ENCODE results near the gene POR. TPM values are rescaled to one million over a fixed set of nuclear protein-coding genes. Genes with fewer than 3 reads are reported as not detected.
"Not testable (repeated sequence)": the region's sequence is repeated elsewhere in the genome, so short reads cannot be mapped to it uniquely, and the experiment has no call there.

The POR gene
- polyA plus RNA-seq, 3 donors: 59.6 to 250 (median 70.1) TPM

- H3K27ac ChIP-seq (ENCODE audit: low read depth, low read length): no peak overlapping the region
- WGBS, 3 donors: 92 to 95% (median 93%) methylated on average over 5 of the region's 5 CpGs
Observed at GRCh38 chr7:75909521-75910132, 5.3 kb upstream of the POR start.

- H3K27ac ChIP-seq (ENCODE audit: low read depth, low read length): not testable (repeated sequence)
- 57 to 74% (median 69%) methylated on average over 12 of the region's 12 CpGs for WGBS, 3 donors
Observed at GRCh38 chr7:75911186-75911585, 3.8 kb upstream of the POR start.

DNA sequence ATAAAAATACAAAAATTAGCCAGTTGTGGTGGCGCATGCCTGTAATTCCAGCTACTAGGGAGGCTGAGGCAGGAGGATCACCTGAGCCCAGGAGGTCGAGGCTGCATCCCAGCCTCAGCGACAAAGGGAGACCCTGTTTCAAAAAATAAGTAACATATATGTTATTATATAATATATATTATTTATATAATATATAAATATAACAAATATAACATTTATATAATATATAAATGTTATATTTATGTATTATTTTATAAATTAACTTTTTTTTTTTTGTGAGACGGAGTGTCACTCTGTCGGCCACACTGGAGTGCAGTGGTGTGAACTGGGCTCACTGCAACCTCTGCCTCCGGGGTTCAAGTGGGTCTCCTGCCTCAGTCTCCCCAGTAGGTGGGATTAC, 1.5 kb upstream of the POR start:
- 97 to 99% (median 98%) methylated on average over 6 of the region's 6 CpGs for WGBS, 3 donors
- H3K27ac ChIP-seq (ENCODE audit: low read depth, low read length): no peak overlapping the region

- 29 to 42% (median 35%) methylated on average over 18 of the region's 18 CpGs for WGBS, 3 donors
- H3K27ac ChIP-seq (ENCODE audit: low read depth, low read length): no peak overlapping the region
Observed at GRCh38 chr7:75914169-75914654, 743 bp upstream of the POR start.

- no peak overlapping the region for H3K27ac ChIP-seq (ENCODE audit: low read depth, low read length)
- 0 to 2% (median 0%) methylated on average over 32 of the region's 32 CpGs for WGBS, 3 donors
Observed at GRCh38 chr7:75915416-75916156, 631 bp downstream of the POR start.

GRCh38 chr7:75916259-75916658, 1.3 kb downstream of the POR start:
- WGBS, 3 donors: 59 to 66% (median 60%) methylated on average over 5 of the region's 5 CpGs
- no peak overlapping the region for H3K27ac ChIP-seq (ENCODE audit: low read depth, low read length)

GRCh38 chr7:75916685-75917634, 2.0 kb downstream of the POR start:
- WGBS, 3 donors: 82 to 89% (median 83%) methylated on average over 11 of the region's 11 CpGs
- no peak overlapping the region for H3K27ac ChIP-seq (ENCODE audit: low read depth, low read length)

DNA sequence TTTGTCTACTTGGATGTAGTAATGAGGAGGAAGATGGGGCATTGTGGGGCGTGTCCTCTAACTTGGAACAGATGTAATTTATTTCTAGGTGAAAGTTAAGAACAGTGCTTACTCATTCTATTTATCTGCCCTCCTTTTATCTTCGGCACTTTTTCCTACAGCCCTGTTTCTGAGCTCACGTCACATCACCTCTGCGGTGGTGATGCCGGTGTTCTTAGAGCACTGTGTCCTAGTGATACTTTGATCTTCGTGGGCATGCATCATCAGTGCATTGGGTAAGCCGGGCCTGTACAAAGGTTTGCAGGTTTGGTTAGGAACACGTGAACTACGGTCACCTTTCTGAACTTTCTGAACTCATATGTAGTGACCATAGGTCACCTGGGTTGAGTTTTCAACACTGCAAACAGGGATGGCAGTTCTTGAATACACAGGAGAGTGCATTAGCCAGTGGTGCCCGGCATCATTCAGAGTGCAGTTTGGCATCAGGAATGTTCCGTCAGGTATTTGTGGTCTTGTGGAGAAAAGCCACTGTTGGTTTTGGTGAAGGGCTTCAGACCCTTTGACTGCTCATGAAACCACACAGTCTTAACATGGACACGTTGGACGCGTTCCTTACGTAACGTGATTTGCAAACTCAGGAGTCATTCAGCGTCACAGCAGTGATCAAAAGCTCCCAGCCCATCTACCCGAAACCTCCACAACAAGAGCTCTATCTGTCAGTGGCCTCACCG, 5.6 kb downstream of the POR start:
- 83 to 89% (median 85%) methylated on average over 19 of the region's 19 CpGs for WGBS, 3 donors
- no peak overlapping the region for H3K27ac ChIP-seq (ENCODE audit: low read depth, low read length)

GRCh38 chr7:75921479-75921878, 6.5 kb downstream of the POR start:
- H3K27ac ChIP-seq (ENCODE audit: low read depth, low read length): no peak overlapping the region
- 80 to 90% (median 81%) methylated on average over 14 of the region's 14 CpGs for WGBS, 3 donors

- H3K27ac ChIP-seq (ENCODE audit: low read depth, low read length): no peak overlapping the region
- 82 to 86% (median 86%) methylated on average over 9 of the region's 9 CpGs for WGBS, 3 donors
Observed at GRCh38 chr7:75922966-75923603, 8.1 kb downstream of the POR start.

- WGBS, 3 donors: 89 to 98% (median 94%) methylated on average over 2 of the region's 2 CpGs
Observed at GRCh38 chr7:75924256-75924655, 9.3 kb downstream of the POR start.

GRCh38 chr7:75924889-75925288, 9.9 kb downstream of the POR start:
- WGBS, 3 donors: 84 to 95% (median 92%) methylated on average over 2 of the region's 2 CpGs
- H3K27ac ChIP-seq (ENCODE audit: low read depth, low read length): no peak overlapping the region

More at GRCh38 chr7:75924256-75924655, 9.3 kb downstream of the POR start:
- H3K27ac ChIP-seq (ENCODE audit: low read depth, low read length): no peak overlapping the region

- WGBS, 3 donors: 79 to 85% (median 81%) methylated on average over 10 of the region's 10 CpGs
- no peak overlapping the region for H3K27ac ChIP-seq (ENCODE audit: low read depth, low read length)
Observed at GRCh38 chr7:75925717-75926435, 10.9 kb downstream of the POR start.

- H3K27ac ChIP-seq (ENCODE audit: low read depth, low read length): no peak overlapping the region
- 86 to 93% (median 91%) methylated on average over 4 of the region's 4 CpGs for WGBS, 3 donors
Observed at GRCh38 chr7:75928568-75928914, 13.6 kb downstream of the POR start.

GRCh38 chr7:75931680-75932079, 16.7 kb downstream of the POR start:
- WGBS, 3 donors: 62 to 69% (median 65%) methylated on average over 5 of the region's 5 CpGs
- H3K27ac ChIP-seq (ENCODE audit: low read depth, low read length): no peak overlapping the region

- WGBS, 3 donors: 66 to 78% (median 75%) methylated on average over 15 of the region's 15 CpGs
- no peak overlapping the region for H3K27ac ChIP-seq (ENCODE audit: low read depth, low read length)
Observed at GRCh38 chr7:75937958-75938786, 23.2 kb downstream of the POR start.

Measured in adipose tissue (tissue), 3 donors.